ENCODE measurements around the gene CTSH. TPM values are rescaled to one million over a fixed set of nuclear protein-coding genes. Genes with fewer than 3 reads are reported as not detected.

CTSH gene
- total and polyA plus RNA-seq, 2 of the 13 experiments (the other 11 are each of a cell fraction or from before 2014, with no cell fraction given) = 265 to 653 TPM

GRCh38 chr15:78988361-78988911 is 43.6 kb upstream of the CTSH start (continued):
- TF ChIP-seq ZFP91 (CRISPR knock-in tag; IDR thresholded peaks at IDR 0.05; ENCODE audit: borderline replicate concordance) = peak; percentile 70; the same call in 1 of the 2 replicates
- TF ChIP-seq TEAD2 (CRISPR knock-in tag; IDR thresholded peaks at IDR 0.05) = no peak
- TF ChIP-seq NR0B2 (CRISPR knock-in tag; IDR thresholded peaks at IDR 0.05) = no peak
- no peak for TF ChIP-seq ATRX (CRISPR knock-in tag; IDR thresholded peaks at IDR 0.05; ENCODE audit: borderline replicate concordance)
- TF ChIP-seq TOPORS (CRISPR knock-in tag; IDR thresholded peaks at IDR 0.05) = no peak
- TF ChIP-seq HOMEZ (CRISPR knock-in tag; IDR thresholded peaks at IDR 0.05; ENCODE audit: low read depth) = peak; percentile 65; the same call in 1 of the 2 replicates
- TF ChIP-seq ZNF562 (CRISPR knock-in tag; IDR thresholded peaks at IDR 0.05; ENCODE audit: borderline replicate concordance) = no peak
- peak; percentile 16; the same call in 1 of the 2 replicates for TF ChIP-seq STAG1 (CRISPR knock-in tag; IDR thresholded peaks at IDR 0.05)
- TF ChIP-seq ZSCAN21 (CRISPR knock-in tag; IDR thresholded peaks at IDR 0.05; ENCODE audit: borderline replicate concordance) = peak; percentile 72; the same call in 1 of the 2 replicates
- TF ChIP-seq ATF1 (CRISPR knock-in tag; IDR thresholded peaks at IDR 0.05) = no peak
- no peak for TF ChIP-seq ZBTB40 (IDR thresholded peaks at IDR 0.05)
- TF ChIP-seq ZBTB40 (CRISPR knock-in tag; IDR thresholded peaks at IDR 0.05) = peak; percentile 68
- no peak for TF ChIP-seq WIZ (CRISPR knock-in tag; IDR thresholded peaks at IDR 0.05)
- TF ChIP-seq MXD4 (CRISPR knock-in tag; IDR thresholded peaks at IDR 0.05) = peak; percentile 77; the same call in 1 of the 2 replicates
- 0 out of 2 replicates have a peak, but pooled peaks have one; percentile 41 for TF ChIP-seq NR2C2 (CRISPR knock-in tag; IDR thresholded peaks at IDR 0.05; ENCODE audit: borderline replicate concordance)
- no peak for TF ChIP-seq CBX2 (IDR thresholded peaks at IDR 0.05; ENCODE audit: low read depth, low read length)
- TF ChIP-seq CBX2 (CRISPR knock-in tag; IDR thresholded peaks at IDR 0.05; ENCODE audit: low read depth) = 0 out of 2 replicates have a peak, but pooled peaks have one; percentile 18
- no peak for TF ChIP-seq ZNF44 (CRISPR knock-in tag; IDR thresholded peaks at IDR 0.05)
